BE2C (cell line): ENCODE data around the gene MTHFD1.

ENCODE experiments used
- DNase-seq: peaks from one replicate; pipeline ENCODE4 v3.0.0-alpha.2; 2020
- H3K27me3 ChIP-seq: fragments of 250-450 bp; sonication (Bioruptor Pico); 2 replicates; pipeline ENCODE4 v1.5.1; 2020; ENCODE audit warnings: mild to moderate bottlenecking
- H3K36me3 ChIP-seq: fragments of 250-450 bp; sonication (Bioruptor Pico); 2 replicates; pipeline ENCODE4 v1.5.1; 2020; ENCODE audit warnings: mild to moderate bottlenecking
- H3K4me1 ChIP-seq: fragments of 250-450 bp; sonication (Bioruptor Pico); 2 replicates; pipeline ENCODE4 v1.5.1; 2020
- H3K4me3 ChIP-seq: 2 replicates; pipeline ENCODE4 v1.5.1; 2011; ENCODE audit warnings: low read depth, low read length
- H3K9me3 ChIP-seq: fragments of 250-450 bp; sonication (Bioruptor Pico); 2 replicates; pipeline ENCODE4 v1.5.1; 2020
- TF ChIP-seq, protein P1 (sequence below): IDR thresholded peaks from 2 replicates; pipeline ENCODE4 v1.5.1; 2012; ENCODE audit warnings: mild to moderate bottlenecking, low read depth, low read length

The MTHFD1 gene

GRCh38 chr14:64412237-64412636, 24.1 kb downstream of the MTHFD1 start:
- TF ChIP-seq, protein P1, sequence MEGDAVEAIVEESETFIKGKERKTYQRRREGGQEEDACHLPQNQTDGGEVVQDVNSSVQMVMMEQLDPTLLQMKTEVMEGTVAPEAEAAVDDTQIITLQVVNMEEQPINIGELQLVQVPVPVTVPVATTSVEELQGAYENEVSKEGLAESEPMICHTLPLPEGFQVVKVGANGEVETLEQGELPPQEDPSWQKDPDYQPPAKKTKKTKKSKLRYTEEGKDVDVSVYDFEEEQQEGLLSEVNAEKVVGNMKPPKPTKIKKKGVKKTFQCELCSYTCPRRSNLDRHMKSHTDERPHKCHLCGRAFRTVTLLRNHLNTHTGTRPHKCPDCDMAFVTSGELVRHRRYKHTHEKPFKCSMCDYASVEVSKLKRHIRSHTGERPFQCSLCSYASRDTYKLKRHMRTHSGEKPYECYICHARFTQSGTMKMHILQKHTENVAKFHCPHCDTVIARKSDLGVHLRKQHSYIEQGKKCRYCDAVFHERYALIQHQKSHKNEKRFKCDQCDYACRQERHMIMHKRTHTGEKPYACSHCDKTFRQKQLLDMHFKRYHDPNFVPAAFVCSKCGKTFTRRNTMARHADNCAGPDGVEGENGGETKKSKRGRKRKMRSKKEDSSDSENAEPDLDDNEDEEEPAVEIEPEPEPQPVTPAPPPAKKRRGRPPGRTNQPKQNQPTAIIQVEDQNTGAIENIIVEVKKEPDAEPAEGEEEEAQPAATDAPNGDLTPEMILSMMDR: no peak
- no peaks in the 10 kb centered on the region for H3K27me3 ChIP-seq
- no peaks in the 10 kb centered on the region for H3K4me1 ChIP-seq
- no peak overlapping the region for H3K4me3 ChIP-seq
- H3K9me3 ChIP-seq: no peaks in the 10 kb centered on the region
- H3K36me3 ChIP-seq: peaks cover 87% of the 10 kb centered on the region
- no peak for DNase-seq

- Histone ChIP-seq H3K27me3 (no peaks in the 10 kb centered on the region), H3K9me3 (no peaks in the 10 kb centered on the region), H3K4me3 (no peak overlapping the region), H3K4me1 (no peaks in the 10 kb centered on the region), H3K36me3 (peaks cover 93% of the 10 kb centered on the region)
- no peak for DNase-seq
- TF ChIP-seq, protein P1: no peak
Observed at GRCh38 chr14:64416348-64416932, 28.3 kb downstream of the MTHFD1 start.

- no peak overlapping the region for H3K4me3 ChIP-seq
- no peaks in the 10 kb centered on the region for H3K9me3 ChIP-seq
- no peak for DNase-seq
- no peaks in the 10 kb centered on the region for H3K27me3 ChIP-seq
- no peaks in the 10 kb centered on the region for H3K4me1 ChIP-seq
- H3K36me3 ChIP-seq: peaks cover 92% of the 10 kb centered on the region
- TF ChIP-seq, protein P1: no peak
Observed at GRCh38 chr14:64417055-64417770, 29.1 kb downstream of the MTHFD1 start.

DNA sequence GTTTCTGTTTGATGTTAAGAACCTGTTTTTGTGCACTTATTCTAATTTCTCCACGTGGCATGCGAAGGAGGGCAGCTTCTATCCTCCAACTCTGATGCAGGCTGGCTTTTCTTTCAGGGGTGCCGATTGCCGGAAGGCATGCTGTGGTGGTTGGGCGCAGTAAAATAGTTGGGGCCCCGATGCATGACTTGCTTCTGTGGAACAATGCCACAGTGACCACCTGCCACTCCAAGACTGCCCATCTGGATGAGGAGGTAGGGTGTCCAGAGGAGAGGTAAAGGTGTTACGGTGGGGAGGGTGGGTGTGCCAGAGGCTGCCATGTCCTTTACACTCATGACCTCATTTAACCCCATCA, 29.6 kb downstream of the MTHFD1 start:
- DNase-seq: no peak
- H3K36me3 ChIP-seq: peaks cover 93% of the 10 kb centered on the region

GRCh38 chr14:64419003-64419402, 30.9 kb downstream of the MTHFD1 start:
- TF ChIP-seq, protein P1: no peak
- no peaks in the 10 kb centered on the region for H3K27me3 ChIP-seq
- peaks cover 93% of the 10 kb centered on the region for H3K36me3 ChIP-seq
- H3K9me3 ChIP-seq: no peaks in the 10 kb centered on the region
- H3K4me1 ChIP-seq: no peaks in the 10 kb centered on the region
- DNase-seq: no peak
- H3K4me3 ChIP-seq: no peak overlapping the region

More for the DNA sequence above, 29.6 kb downstream of the MTHFD1 start:
- TF ChIP-seq, protein P1: no peak
- H3K4me3 ChIP-seq: no peak overlapping the region
- H3K9me3 ChIP-seq: no peaks in the 10 kb centered on the region
- H3K4me1 ChIP-seq: no peaks in the 10 kb centered on the region
- no peaks in the 10 kb centered on the region for H3K27me3 ChIP-seq

- Histone ChIP-seq H3K9me3 (no peaks in the 10 kb centered on the region), H3K4me3 (no peak overlapping the region), H3K36me3 (peaks cover 92% of the 10 kb centered on the region), H3K27me3 (no peaks in the 10 kb centered on the region), H3K4me1 (no peaks in the 10 kb centered on the region)
- TF ChIP-seq, protein P1: no peak
- DNase-seq: no peak
Observed at GRCh38 chr14:64421166-64421565, 33.0 kb downstream of the MTHFD1 start.
